Activated CD4-positive, alpha-beta T cell treated with anti-CD3 and anti-CD28 coated beads, Interleukin-2, amount 50 U/mL, for 48 hours (primary cell): Measurements from ENCODE around the gene LGALS9B.
"Not testable (repeated sequence)": the region's sequence is repeated elsewhere in the genome, so short reads cannot be mapped to it uniquely, and the experiment has no call there.

Experiments used
- DNase-seq, 2 experiments: peaks; one replicate each; pipeline ENCODE4 v3.0.0-alpha.2; 2020

LGALS9B gene

GRCh38 chr17:20401306-20402022 is 65.9 kb downstream of the LGALS9B start:
- not testable (repeated sequence) for DNase-seq

DNA sequence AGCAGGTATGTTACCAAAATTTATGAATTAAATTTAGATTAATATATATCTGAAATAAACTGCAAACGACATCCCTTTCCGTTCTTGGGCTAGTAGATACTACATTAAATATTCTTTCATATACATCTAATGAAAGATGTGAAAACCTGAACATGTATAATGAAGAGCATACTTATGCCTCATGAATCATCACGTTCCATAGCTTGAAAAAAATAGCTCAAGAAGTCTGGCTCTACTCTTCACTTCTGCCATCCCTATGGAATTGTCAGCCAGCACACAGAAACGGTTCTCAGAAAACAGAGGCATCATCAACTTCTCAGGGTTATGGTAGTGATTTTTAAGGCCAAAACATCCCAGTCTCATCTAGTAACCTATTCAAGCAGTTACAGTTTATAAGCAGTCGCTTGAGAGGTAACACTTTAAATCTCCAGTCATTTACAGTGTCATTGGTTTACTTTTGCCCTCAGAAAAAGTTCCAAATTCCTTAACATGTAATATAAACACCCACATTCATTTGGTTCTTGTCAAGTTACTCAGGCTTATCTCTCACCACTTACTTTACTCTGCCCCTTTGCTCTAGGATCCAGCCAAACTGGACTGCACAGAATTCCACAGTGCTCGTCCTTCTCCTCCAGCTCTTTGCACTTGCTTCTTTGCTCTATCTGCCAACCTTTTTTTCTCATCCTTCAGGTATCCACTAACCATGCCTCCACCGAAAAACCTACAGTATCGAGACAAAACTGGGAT is 66.6 kb downstream of the LGALS9B start:
- not testable (repeated sequence) for DNase-seq
